K562 (cell line): Measurements from ENCODE around the gene ZNF407. TPM values are rescaled to one million over a fixed set of nuclear protein-coding genes. Genes with fewer than 3 reads are reported as not detected.

Experiments used
- ATAC-seq: fragments of 200-7000 bp; cut with Tn5 transposase; 3 replicates; pipeline ENCODE4 v1.9.1; 2020; ENCODE audit warnings: moderate library complexity
- BruUV-seq: library from RNA; stranded (reverse); fragments of 400-500 nt; replicated peaks from 2 replicates; lab custom pipeline; 2021; lab: Mats Ljungman, UMichigan
- CTCF ChIA-PET: fragments of 300-600 bp; formaldehyde crosslinking; extraction: SDS; loops from one replicate; lab custom pipeline; 2021; ENCODE audit warnings: low intra/inter-chr PET ratio; lab: Yijun Ruan, JAX
- POLR2A ChIA-PET: fragments of 300-600, 350-650 bp; sonication (Branson Sonifier 250); formaldehyde crosslinking; extraction: SDS; loops from one replicate; lab custom pipeline; 2021; ENCODE audit warnings: antibody characterized with exemption, inconsistent platforms; lab: Yijun Ruan, JAX
- DNase-seq, 4 experiments: peaks; one replicate each; pipeline versions ENCODE4 v3.0.0 to v3.0.0-alpha.2; 2011 to 2018; ENCODE audit warnings: low spot score in 3 of 4, mixed read lengths in 3 of 4; ENCODE audit errors: extremely low read depth in 1 of 4
- FAIRE-seq: peaks from 2 replicates; lab custom pipeline; 2011; peaks lifted over from hg19 to GRCh38; lab: Jason Lieb, UNC
- H2AFZ ChIP-seq: 2 replicates; pipeline ENCODE4 v1.6.0; 2011; ENCODE audit warnings: low read depth, low read length, control low read depth, inconsistent platforms
- H3K27ac ChIP-seq: fragments of 200-600 bp; 3 replicates; pipeline ENCODE4 v1.8.0; 2011; ENCODE audit warnings: low read depth, mild to moderate bottlenecking, control low read depth, inconsistent platforms, low read length, moderate library complexity, mixed read lengths; ENCODE audit errors: extremely low read depth
- H3K27me3 ChIP-seq, 2 experiments: fragments of 300-600 bp in 1 of 2; 2 replicates in 1 of 2; 3 replicates in 1 of 2; pipeline versions ENCODE4 v1.6.0 to v1.8.0; 2011; ENCODE audit warnings: inconsistent platforms in 2 of 2, low read length in 2 of 2, mild to moderate bottlenecking in 1 of 2, mixed read lengths in 1 of 2, moderate library complexity in 1 of 2; ENCODE audit not compliant: control insufficient read depth in 2 of 2, insufficient read depth in 2 of 2
- H3K36me3 ChIP-seq: fragments of 300-600 bp; 3 replicates; pipeline ENCODE4 v1.8.0; 2011; ENCODE audit warnings: mild to moderate bottlenecking, low read length, inconsistent platforms; ENCODE audit not compliant: control insufficient read depth, insufficient read depth
- H3K4me1 ChIP-seq, 2 experiments: fragments of 200-600 bp in 1 of 2; replicated peaks in 1 of 2; 2 replicates in 1 of 2; 3 replicates in 1 of 2; pipeline versions ENCODE4 v1.5.1 to v1.8.0; 2011; ENCODE audit warnings: inconsistent platforms in 2 of 2, low read length in 2 of 2, mild to moderate bottlenecking in 1 of 2, mixed read lengths in 1 of 2, moderate library complexity in 1 of 2; ENCODE audit not compliant: control insufficient read depth in 2 of 2, insufficient read depth in 2 of 2
- H3K4me2 ChIP-seq: 2 replicates; pipeline ENCODE4 v1.6.1; 2011; ENCODE audit warnings: low read length, control low read depth, inconsistent platforms, mixed read lengths; ENCODE audit not compliant: insufficient read depth
- H3K4me3 ChIP-seq: fragments of 200-600 bp; sonication (generic), shearing (Covaris generic); 2 replicates; pipeline ENCODE4 v1.5.1; 2016; ENCODE audit warnings: control low read depth, inconsistent platforms
- H3K79me2 ChIP-seq: fragments of 200-600 bp; 3 replicates; pipeline ENCODE4 v1.8.0; 2011; ENCODE audit warnings: low read length, inconsistent platforms; ENCODE audit not compliant: control insufficient read depth, insufficient read depth
- H3K9ac ChIP-seq, 2 experiments: 2 replicates each; pipeline versions ENCODE4 v1.6.0 to v1.6.1; 2011; ENCODE audit warnings: low read depth in 2 of 2, low read length in 2 of 2, control low read depth in 1 of 2, inconsistent platforms in 1 of 2, mild to moderate bottlenecking in 1 of 2, mixed read lengths in 1 of 2; ENCODE audit not compliant: insufficient read depth in 1 of 2
- H3K9me1 ChIP-seq: one replicate; pipeline ENCODE4 v1.6.0; 2011; ENCODE audit warnings: inconsistent platforms, mild to moderate bottlenecking, low read length, moderate library complexity; ENCODE audit not compliant: control insufficient read depth, insufficient read depth
- H3K9me3 ChIP-seq: replicated peaks from 2 replicates; pipeline ENCODE4 v1.5.1; 2011; ENCODE audit warnings: low read depth, low read length, inconsistent platforms; ENCODE audit not compliant: control insufficient read depth, insufficient read depth
- H4K20me1 ChIP-seq: replicated peaks from 2 replicates; pipeline ENCODE4 v1.6.1; 2011; ENCODE audit warnings: low read length, inconsistent platforms, mixed read lengths; ENCODE audit not compliant: control insufficient read depth, insufficient read depth
- CREB5 ChIP-seq: fragments of 250-450 bp; sonication (Bioruptor Pico); IDR thresholded peaks from 2 replicates; pipeline ENCODE4 v1.5.0; 2020; ENCODE audit warnings: mild to moderate bottlenecking
- FOXK1 ChIP-seq: sonication (generic); formaldehyde crosslinking; IDR thresholded peaks from 2 replicates; pipeline ENCODE4 v1.8.0; 2022; ENCODE audit warnings: missing genetic modification reagents, mild to moderate bottlenecking, borderline replicate concordance
- IRF1 ChIP-seq: sonication (generic); formaldehyde crosslinking; IDR thresholded peaks from 2 replicates; pipeline ENCODE4 v1.8.0; 2022; ENCODE audit warnings: missing genetic modification reagents, mild to moderate bottlenecking, borderline replicate concordance
- NCOA1 ChIP-seq: fragments of 450-650 bp; IDR thresholded peaks from 2 replicates; pipeline ENCODE4 v1.6.1; 2016; ENCODE audit warnings: low read depth
- NR2F6 ChIP-seq: fragments of 450-650 bp; formaldehyde crosslinking; IDR thresholded peaks from 2 replicates; pipeline ENCODE4 v1.4.0; 2020; ENCODE audit warnings: mild to moderate bottlenecking
- PPARD ChIP-seq: fragments of 250-450 bp; sonication (Bioruptor Pico); IDR thresholded peaks from 2 replicates; pipeline ENCODE4 v1.8.0; 2022; ENCODE audit warnings: inconsistent platforms, mild to moderate bottlenecking, moderate library complexity
- PYGO2 ChIP-seq: fragments of 450-650 bp; IDR thresholded peaks from 2 replicates; pipeline ENCODE4 v1.6.1; 2016; ENCODE audit warnings: mild to moderate bottlenecking, missing genetic modification characterization, moderate library complexity, missing compliant biosample characterization
- ZBTB2 ChIP-seq: fragments of 450-650 bp; IDR thresholded peaks from 2 replicates; pipeline ENCODE4 v1.6.1; 2016; ENCODE audit warnings: antibody characterized with exemption
- ZFP30 ChIP-seq: fragments of 250-450 bp; sonication (Bioruptor Pico); IDR thresholded peaks from 2 replicates; pipeline ENCODE4 v1.8.0; 2022; ENCODE audit warnings: moderate library complexity, mild to moderate bottlenecking, inconsistent platforms, borderline replicate concordance
- ZNF695 ChIP-seq: fragments of 450-650 bp; formaldehyde crosslinking; IDR thresholded peaks from 2 replicates; pipeline ENCODE4 v1.4.0; 2020; ENCODE audit warnings: mild to moderate bottlenecking, moderate library complexity
- WGBS: fragments of 100-300 bp; shearing (Covaris generic); methylation state at CpG from one replicate; pipeline ENCODE4 v1.1.6; 2016; ENCODE audit warnings: low coverage, mixed read lengths; ENCODE audit not compliant: insufficient coverage; ENCODE audit errors: missing lambda C conversion rate; 5-methylcytosine and 5-hydroxymethylcytosine counted together
- in situ Hi-C: fragments of 300-500 bp; cut with MboI; formaldehyde crosslinking; loops from 4 replicates; pipeline ENCODE4 v1.15.0; 2018; ENCODE audit warnings: inconsistent platforms, mixed read lengths
- intact Hi-C: fragments of 100-400 bp; cut with micrococcal nuclease; formaldehyde crosslinking; loops from 2 replicates; pipeline ENCODE4 v1.14.2; 2022
- polyA plus RNA-seq, 8 experiments: library from polyadenylated mRNA; depleted of rRNA in 4 of 8; stranded (reverse) in 5 of 8; unstranded in 3 of 8; fragments of >200 nt; fragmentation: Nextera tagmentation in 2 of 8; fragmentation: Illumina TruSeq in 1 of 8; extraction: Ambion mirVana in 2 of 8; extraction: Trizol in 1 of 8; gene quantifications; 2 replicates each; pipeline versions ENCODE4 v1.2.1 to v1.2.3, GENCODE V29; 2011 to 2014; ENCODE audit warnings: inconsistent platforms in 1 of 8, missing spikeins in 1 of 8
- total RNA-seq, 7 experiments: library from RNA; depleted of rRNA in 6 of 7; stranded (reverse); fragments of >200 nt in 6 of 7; fragmentation: Illumina TruSeq in 2 of 7; extraction: Trizol in 2 of 7; gene quantifications; 2 replicates each; pipeline versions ENCODE4 v1.2.1 to v1.2.3, GENCODE V29; 2011 to 2021; ENCODE audit warnings: low replicate concordance in 1 of 7

ZNF407 gene
- total and polyA plus RNA-seq, 9 of the 15 experiments (the other 6 are each of a cell fraction or from before 2014, with no cell fraction given), result 0.21 to 5.4 (median 2.3) TPM

GRCh38 chr18:75016025-75016717, 418.5 kb downstream of the ZNF407 start:
- FAIRE-seq (no peak), DNase-seq (no peak), ATAC-seq (no peak)
- Histone ChIP-seq H3K27ac (no peak overlapping the region), H3K4me3 (no peak overlapping the region), H3K36me3 (no peaks in the 10 kb centered on the region), H3K4me1 (no peaks in the 10 kb centered on the region), H3K9me1 (no peaks in the 10 kb centered on the region), H3K9ac (no peak overlapping the region), H3K79me2 (no peaks in the 10 kb centered on the region), H3K27me3 (no peaks in the 10 kb centered on the region), H3K4me2 (no peak overlapping the region), H3K9me3 (no peaks in the 10 kb centered on the region), H2AFZ (no peak overlapping the region), H4K20me1 (no peaks in the 10 kb centered on the region)
- ChIA-PET CTCF (no interaction called here), POLR2A (no interaction called here)
- in situ Hi-C loops, result no loop called here
- intact Hi-C loops, result no loop called here
- no TSS peak for BruUV-seq
- 26% methylated on average over 7 of the region's 7 CpGs for WGBS
- no peak for TF ChIP-seq ZFP30
- TF ChIP-seq NCOA1, result no peak
- TF ChIP-seq CREB5 (CRISPR knock-in tag), result no peak
- no peak for TF ChIP-seq PYGO2 (tag)
- TF ChIP-seq PPARD, result no peak
- no peak for TF ChIP-seq FOXK1
- TF ChIP-seq NR2F6 (CRISPR knock-in tag), result no peak
- no peak for TF ChIP-seq IRF1 (CRISPR knock-in tag)
- no peak for TF ChIP-seq ZNF695
- no peak for TF ChIP-seq ZBTB2
